ENCODE measurements around the gene TNKS1BP1.

The TNKS1BP1 gene

GRCh38 chr11:57353036-57353435, 28.3 kb upstream of the TNKS1BP1 start:
- Histone ChIP-seq H3K4me1 (ENCODE audit: control insufficient read depth, insufficient read depth, low read length) (peaks cover 7% of the 10 kb centered on the region), H3K27me3 (ENCODE audit: control insufficient read depth, insufficient read depth, low read length) (peaks cover 33% of the 10 kb centered on the region), H3K9me3 (replicated peaks; ENCODE audit: low read length) (peaks cover 4% of the 10 kb centered on the region), H3K36me3 (ENCODE audit: insufficient read depth, low read length) (no peaks in the 10 kb centered on the region), H3K4me2 (ENCODE audit: low read length) (no peak overlapping the region), H3K4me3 (ENCODE audit: low read length) (no peak overlapping the region), H3K9ac (ENCODE audit: low read depth, low read length) (no peak overlapping the region)

GRCh38 chr11:57349491-57350274, 24.9 kb upstream of the TNKS1BP1 start:
- peak overlapping the region; percentile 59 for H3K4me2 ChIP-seq (ENCODE audit: low read length)
- H3K4me3 ChIP-seq (ENCODE audit: low read length) = no peak overlapping the region
- H3K9me3 ChIP-seq (replicated peaks; ENCODE audit: low read length) = peaks cover 4% of the 10 kb centered on the region
- H3K27me3 ChIP-seq (ENCODE audit: control insufficient read depth, insufficient read depth, low read length) = peaks cover 21% of the 10 kb centered on the region
- H3K36me3 ChIP-seq (ENCODE audit: insufficient read depth, low read length) = no peaks in the 10 kb centered on the region
- H3K9ac ChIP-seq (ENCODE audit: low read depth, low read length) = no peak overlapping the region
- H3K4me1 ChIP-seq (ENCODE audit: control insufficient read depth, insufficient read depth, low read length) = peaks cover 7% of the 10 kb centered on the region

- no peak overlapping the region for H3K9ac ChIP-seq (ENCODE audit: low read depth, low read length)
- no peak overlapping the region for H3K4me2 ChIP-seq (ENCODE audit: low read length)
- H3K9me3 ChIP-seq (replicated peaks; ENCODE audit: low read length) = peaks cover 4% of the 10 kb centered on the region
- no peak overlapping the region for H3K4me3 ChIP-seq (ENCODE audit: low read length)
- no peaks in the 10 kb centered on the region for H3K36me3 ChIP-seq (ENCODE audit: insufficient read depth, low read length)
- peaks cover 7% of the 10 kb centered on the region for H3K4me1 ChIP-seq (ENCODE audit: control insufficient read depth, insufficient read depth, low read length)
- peaks cover 12% of the 10 kb centered on the region for H3K27me3 ChIP-seq (ENCODE audit: control insufficient read depth, insufficient read depth, low read length)
These were observed 24.0 kb upstream of the TNKS1BP1 start for GRCh38 chr11:57348636-57349313.

GRCh38 chr11:57348052-57348451, 23.3 kb upstream of the TNKS1BP1 start:
- Histone ChIP-seq H3K9ac (ENCODE audit: low read depth, low read length) (no peak overlapping the region), H3K36me3 (ENCODE audit: insufficient read depth, low read length) (no peaks in the 10 kb centered on the region), H3K9me3 (replicated peaks; ENCODE audit: low read length) (peaks cover 4% of the 10 kb centered on the region), H3K4me1 (ENCODE audit: control insufficient read depth, insufficient read depth, low read length) (peaks cover 7% of the 10 kb centered on the region), H3K4me3 (ENCODE audit: low read length) (no peak overlapping the region), H3K27me3 (ENCODE audit: control insufficient read depth, insufficient read depth, low read length) (peaks cover 5% of the 10 kb centered on the region), H3K4me2 (ENCODE audit: low read length) (no peak overlapping the region)

- Histone ChIP-seq H3K4me1 (ENCODE audit: control insufficient read depth, insufficient read depth, low read length) (peaks cover 7% of the 10 kb centered on the region), H3K9ac (ENCODE audit: low read depth, low read length) (no peak overlapping the region), H3K36me3 (ENCODE audit: insufficient read depth, low read length) (no peaks in the 10 kb centered on the region), H3K4me3 (ENCODE audit: low read length) (no peak overlapping the region), H3K27me3 (ENCODE audit: control insufficient read depth, insufficient read depth, low read length) (no peaks in the 10 kb centered on the region), H3K9me3 (replicated peaks; ENCODE audit: low read length) (peaks cover 4% of the 10 kb centered on the region), H3K4me2 (ENCODE audit: low read length) (no peak overlapping the region)
These were observed 22.6 kb upstream of the TNKS1BP1 start for GRCh38 chr11:57347336-57347735.

- H3K27me3 ChIP-seq (ENCODE audit: control insufficient read depth, insufficient read depth, low read length) = peaks cover 6% of the 10 kb centered on the region
- no peaks in the 10 kb centered on the region for H3K36me3 ChIP-seq (ENCODE audit: insufficient read depth, low read length)
- H3K9me3 ChIP-seq (replicated peaks; ENCODE audit: low read length) = no peaks in the 10 kb centered on the region
- no peak overlapping the region for H3K4me2 ChIP-seq (ENCODE audit: low read length)
- H3K4me3 ChIP-seq (ENCODE audit: low read length) = no peak overlapping the region
- peaks cover 7% of the 10 kb centered on the region for H3K4me1 ChIP-seq (ENCODE audit: control insufficient read depth, insufficient read depth, low read length)
- H3K9ac ChIP-seq (ENCODE audit: low read depth, low read length) = peak overlapping the region; percentile 22
These were observed 20.9 kb upstream of the TNKS1BP1 start for GRCh38 chr11:57345555-57346211.

- Histone ChIP-seq H3K9me3 (replicated peaks; ENCODE audit: low read length) (no peaks in the 10 kb centered on the region), H3K4me3 (ENCODE audit: low read length) (no peak overlapping the region), H3K4me1 (ENCODE audit: control insufficient read depth, insufficient read depth, low read length) (peaks cover 5% of the 10 kb centered on the region), H3K27me3 (ENCODE audit: control insufficient read depth, insufficient read depth, low read length) (peaks cover 12% of the 10 kb centered on the region), H3K36me3 (ENCODE audit: insufficient read depth, low read length) (no peaks in the 10 kb centered on the region), H3K9ac (ENCODE audit: low read depth, low read length) (no peak overlapping the region), H3K4me2 (ENCODE audit: low read length) (no peak overlapping the region)
These were observed 20.1 kb upstream of the TNKS1BP1 start for GRCh38 chr11:57344826-57345225.

GRCh38 chr11:57343825-57344224, 19.1 kb upstream of the TNKS1BP1 start:
- no peaks in the 10 kb centered on the region for H3K4me1 ChIP-seq (ENCODE audit: control insufficient read depth, insufficient read depth, low read length)
- no peaks in the 10 kb centered on the region for H3K36me3 ChIP-seq (ENCODE audit: insufficient read depth, low read length)
- peaks cover 22% of the 10 kb centered on the region for H3K27me3 ChIP-seq (ENCODE audit: control insufficient read depth, insufficient read depth, low read length)
- H3K9ac ChIP-seq (ENCODE audit: low read depth, low read length) = no peak overlapping the region
- no peak overlapping the region for H3K4me3 ChIP-seq (ENCODE audit: low read length)
- H3K4me2 ChIP-seq (ENCODE audit: low read length) = no peak overlapping the region
- no peaks in the 10 kb centered on the region for H3K9me3 ChIP-seq (replicated peaks; ENCODE audit: low read length)

- H3K36me3 ChIP-seq (ENCODE audit: insufficient read depth, low read length) = no peaks in the 10 kb centered on the region
- H3K4me1 ChIP-seq (ENCODE audit: control insufficient read depth, insufficient read depth, low read length) = no peaks in the 10 kb centered on the region
- H3K4me3 ChIP-seq (ENCODE audit: low read length) = no peak overlapping the region
- H3K27me3 ChIP-seq (ENCODE audit: control insufficient read depth, insufficient read depth, low read length) = peaks cover 26% of the 10 kb centered on the region
- no peak overlapping the region for H3K4me2 ChIP-seq (ENCODE audit: low read length)
- no peaks in the 10 kb centered on the region for H3K9me3 ChIP-seq (replicated peaks; ENCODE audit: low read length)
- no peak overlapping the region for H3K9ac ChIP-seq (ENCODE audit: low read depth, low read length)
These were observed 17.9 kb upstream of the TNKS1BP1 start for GRCh38 chr11:57342702-57343101.

GRCh38 chr11:57341250-57341808, 16.6 kb upstream of the TNKS1BP1 start:
- Histone ChIP-seq H3K27me3 (ENCODE audit: control insufficient read depth, insufficient read depth, low read length) (peaks cover 26% of the 10 kb centered on the region), H3K4me3 (ENCODE audit: low read length) (no peak overlapping the region), H3K9me3 (replicated peaks; ENCODE audit: low read length) (no peaks in the 10 kb centered on the region), H3K4me2 (ENCODE audit: low read length) (no peak overlapping the region), H3K36me3 (ENCODE audit: insufficient read depth, low read length) (no peaks in the 10 kb centered on the region), H3K4me1 (ENCODE audit: control insufficient read depth, insufficient read depth, low read length) (peaks cover 3% of the 10 kb centered on the region), H3K9ac (ENCODE audit: low read depth, low read length) (no peak overlapping the region)

GRCh38 chr11:57340039-57340615, 15.4 kb upstream of the TNKS1BP1 start:
- Histone ChIP-seq H3K9ac (ENCODE audit: low read depth, low read length) (no peak overlapping the region), H3K4me3 (ENCODE audit: low read length) (no peak overlapping the region), H3K4me1 (ENCODE audit: control insufficient read depth, insufficient read depth, low read length) (peaks cover 7% of the 10 kb centered on the region), H3K36me3 (ENCODE audit: insufficient read depth, low read length) (no peaks in the 10 kb centered on the region), H3K4me2 (ENCODE audit: low read length) (no peak overlapping the region), H3K27me3 (ENCODE audit: control insufficient read depth, insufficient read depth, low read length) (peaks cover 26% of the 10 kb centered on the region), H3K9me3 (replicated peaks; ENCODE audit: low read length) (no peaks in the 10 kb centered on the region)
